Liver (tissue), 3 donors: ENCODE data around the gene SEMA4D.

Experiments used
- CTCF ChIP-seq: fragments of 150-350 bp; IDR thresholded peaks from 2 replicates; pipeline ENCODE4 v1.5.1; 2017; ENCODE audit warnings: improper control_type of control experiment, low read depth, low read length; ENCODE audit not compliant: missing input control
- EGR1 ChIP-seq, 2 donors: IDR thresholded peaks; 2 replicates each; pipeline ENCODE4 v1.6.1; 2016 to 2018; ENCODE audit warnings: antibody characterized with exemption in 2 of 2, low read depth in 2 of 2
- GABPA ChIP-seq, 2 donors: IDR thresholded peaks in 1 of 2; conservative IDR thresholded peaks in 1 of 2; 2 replicates each; pipeline ENCODE4 v1.6.1; 2016; ENCODE audit warnings: antibody characterized with exemption in 2 of 2, mild to moderate bottlenecking in 1 of 2, moderate library complexity in 1 of 2
- HNF4G ChIP-seq: IDR thresholded peaks from 2 replicates; pipeline ENCODE4 v1.6.1; 2016; ENCODE audit warnings: antibody characterized with exemption
- donor health status: healthy.
- donor health status: healthy.

GRCh38 chr9:89314955-89315354 is 183.0 kb downstream of the SEMA4D start:
- TF ChIP-seq EGR1 (IDR thresholded peaks at IDR 0.05; ENCODE audit: low read depth in 2 of 2) (no peak), HNF4G (no peak), CTCF (no peak), GABPA (IDR thresholded peaks at IDR 0.05 in 1 of 2, conservative IDR thresholded peaks at IDR 0.05 in 1 of 2) (no peak)
